ENCODE data around the gene C6orf120.

- TF ChIP-seq CTCF (optimal IDR thresholded peaks at IDR 0.05 in 1 of 3, IDR thresholded peaks at IDR 0.05 in 1 of 3, conservative IDR thresholded peaks at IDR 0.05 in 1 of 3; ENCODE audit: extremely low read depth in 1 of 3, insufficient read depth in 2 of 3, low read length in 3 of 3), result no peak
- TF ChIP-seq EZH2 (IDR thresholded peaks at IDR 0.05; ENCODE audit: low read length), result no peak
Measured at GRCh38 chr6:169677096-169677495, 24.8 kb upstream of the C6orf120 start.
